Keratinocyte (primary cell): ENCODE measurements around the gene RBM3.

ENCODE experiments used
- CTCF ChIP-seq, 3 experiments: IDR thresholded peaks in 1 of 3; conservative IDR thresholded peaks in 1 of 3; optimal IDR thresholded peaks in 1 of 3; 2 replicates in 2 of 3; 3 replicates in 1 of 3; pipeline versions ENCODE3 to v1.5.1; 2011; ENCODE audit warnings: low read length in 3 of 3, mild to moderate bottlenecking in 3 of 3, moderate library complexity in 2 of 3, control low read depth in 1 of 3, inconsistent platforms in 1 of 3; ENCODE audit not compliant: insufficient read depth in 2 of 3; ENCODE audit errors: extremely low read depth in 1 of 3
- EZH2 ChIP-seq: IDR thresholded peaks from one replicate; pipeline ENCODE4 v1.6.1; 2012; ENCODE audit warnings: inconsistent platforms, mild to moderate bottlenecking, low read length, moderate library complexity

GRCh38 chrX:48591255-48591791 lies 17.0 kb downstream of the RBM3 start:
- peak; percentile 20 to 62 (median 46) for TF ChIP-seq CTCF (optimal IDR thresholded peaks at IDR 0.05 in 1 of 3, IDR thresholded peaks at IDR 0.05 in 1 of 3, conservative IDR thresholded peaks at IDR 0.05 in 1 of 3; ENCODE audit: extremely low read depth in 1 of 3, insufficient read depth in 2 of 3, low read length in 3 of 3)
- no peak for TF ChIP-seq EZH2
